Epithelial cell of esophagus (primary cell): ENCODE results near the gene ZNF655.
A peak's percentile ranks its signal among the peaks of the same experiment; 100 is the strongest.

Source experiments
- DNase-seq: peaks from one replicate; pipeline ENCODE4 v3.0.0; 2010; ENCODE audit warnings: low read depth
- H3K4me3 ChIP-seq: 2 replicates; pipeline ENCODE4 v1.5.1; 2011; ENCODE audit warnings: mild to moderate bottlenecking, low read length, control low read depth
- TF ChIP-seq, protein P1 (sequence below): IDR thresholded peaks from 2 replicates; pipeline ENCODE4 v1.5.1; 2011; ENCODE audit warnings: low read depth, mild to moderate bottlenecking, low read length, control low read depth, inconsistent platforms; ENCODE audit not compliant: insufficient read depth; ENCODE audit errors: missing control alignments

Gene ZNF655

GRCh38 chr7:99551767-99552463, 6.5 kb upstream of the ZNF655 start, which contains the start of gene FAM200A:
Gene FAM200A (minus strand): TSS chr7:99552114. CDS start chr7:99548407, 3,707 bp downstream.
- TF ChIP-seq, protein P1, sequence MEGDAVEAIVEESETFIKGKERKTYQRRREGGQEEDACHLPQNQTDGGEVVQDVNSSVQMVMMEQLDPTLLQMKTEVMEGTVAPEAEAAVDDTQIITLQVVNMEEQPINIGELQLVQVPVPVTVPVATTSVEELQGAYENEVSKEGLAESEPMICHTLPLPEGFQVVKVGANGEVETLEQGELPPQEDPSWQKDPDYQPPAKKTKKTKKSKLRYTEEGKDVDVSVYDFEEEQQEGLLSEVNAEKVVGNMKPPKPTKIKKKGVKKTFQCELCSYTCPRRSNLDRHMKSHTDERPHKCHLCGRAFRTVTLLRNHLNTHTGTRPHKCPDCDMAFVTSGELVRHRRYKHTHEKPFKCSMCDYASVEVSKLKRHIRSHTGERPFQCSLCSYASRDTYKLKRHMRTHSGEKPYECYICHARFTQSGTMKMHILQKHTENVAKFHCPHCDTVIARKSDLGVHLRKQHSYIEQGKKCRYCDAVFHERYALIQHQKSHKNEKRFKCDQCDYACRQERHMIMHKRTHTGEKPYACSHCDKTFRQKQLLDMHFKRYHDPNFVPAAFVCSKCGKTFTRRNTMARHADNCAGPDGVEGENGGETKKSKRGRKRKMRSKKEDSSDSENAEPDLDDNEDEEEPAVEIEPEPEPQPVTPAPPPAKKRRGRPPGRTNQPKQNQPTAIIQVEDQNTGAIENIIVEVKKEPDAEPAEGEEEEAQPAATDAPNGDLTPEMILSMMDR = no peak
- DNase-seq = peak; percentile 90
- peak within 1 kb of the TSS; percentile 98 for H3K4me3 ChIP-seq

DNA sequence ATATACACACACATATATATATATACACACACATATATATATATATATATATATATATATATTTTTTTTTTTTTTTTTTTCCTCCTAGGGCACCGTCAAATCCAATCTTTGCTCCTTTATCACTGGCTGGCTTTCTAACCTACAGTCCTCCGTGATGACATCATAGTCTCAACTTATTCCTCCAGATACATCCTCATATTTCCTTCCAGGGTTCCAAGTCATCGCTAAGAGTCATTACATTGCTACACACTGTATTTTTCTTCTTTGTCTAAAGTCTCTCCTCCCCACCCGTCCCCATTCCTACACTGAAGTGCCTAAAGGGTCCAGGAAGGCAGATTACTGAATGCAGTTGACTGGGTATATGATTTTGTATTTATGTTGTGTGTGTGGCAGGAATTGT, 5.4 kb upstream of the ZNF655 start:
- no peak overlapping the region for H3K4me3 ChIP-seq
- no peak for DNase-seq
- TF ChIP-seq, protein P1 = no peak

DNA sequence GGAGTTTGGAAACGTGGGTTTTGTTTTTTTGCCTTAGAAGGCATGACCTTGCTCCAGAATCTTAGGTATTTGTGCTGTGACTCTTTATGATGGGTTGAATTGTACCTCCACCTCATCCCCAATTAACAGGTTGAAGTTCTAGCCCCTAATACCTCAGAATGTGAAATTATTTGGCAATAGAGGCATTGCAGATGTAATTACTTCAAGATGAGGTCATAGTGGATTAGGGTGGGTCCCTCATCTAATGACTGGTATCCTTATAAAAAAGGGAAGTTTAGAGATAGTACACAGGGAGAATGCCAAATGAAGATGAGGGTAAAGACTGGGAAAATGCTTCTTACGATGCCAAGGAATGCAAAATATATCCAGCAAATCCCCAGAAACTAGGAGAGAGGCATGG, 3.5 kb upstream of the ZNF655 start:
- no peak overlapping the region for H3K4me3 ChIP-seq
- no peak for DNase-seq
- TF ChIP-seq, protein P1 = no peak

DNA sequence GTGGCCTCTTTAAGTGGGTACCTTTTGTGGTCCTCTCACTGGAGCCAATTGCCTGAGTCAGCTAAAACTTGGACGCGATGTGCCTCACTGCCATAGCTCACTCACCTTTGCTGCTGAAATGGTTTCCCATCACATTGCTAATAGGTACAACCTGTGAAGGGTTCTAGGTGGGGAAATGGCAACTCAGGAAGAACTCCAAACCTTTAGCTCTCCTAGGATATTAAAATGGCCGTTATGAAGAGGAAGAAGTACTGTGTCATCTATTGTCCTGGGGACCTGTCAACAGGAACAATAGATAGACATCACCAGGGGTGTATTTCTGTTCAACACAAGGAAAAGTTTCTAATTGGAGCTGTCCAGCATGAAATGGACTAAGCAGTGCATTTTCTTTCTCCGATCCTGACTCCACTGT, 1.2 kb upstream of the ZNF655 start:
- TF ChIP-seq, protein P1 = no peak
- H3K4me3 ChIP-seq = peak overlapping the region; percentile 73
- no peak for DNase-seq

DNA sequence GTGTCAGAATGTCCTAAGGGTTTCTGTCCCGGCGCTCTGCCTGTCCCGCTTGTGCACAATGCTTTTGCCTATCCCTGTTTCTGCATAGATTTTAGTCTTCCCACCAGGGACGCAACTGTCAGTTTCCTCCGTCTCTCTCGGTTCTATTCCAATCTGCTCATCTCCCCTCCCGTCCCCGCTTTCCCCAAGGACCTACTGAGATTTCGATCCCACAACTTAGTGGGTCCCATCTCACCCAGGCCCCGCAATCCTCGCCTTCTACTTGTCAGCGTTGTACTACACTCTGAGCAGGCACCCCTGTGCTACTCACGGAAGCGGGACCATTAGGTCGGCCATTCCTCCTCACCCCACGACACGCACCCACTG, 519 bp upstream of the ZNF655 start:
- peak; percentile 22 for DNase-seq
- TF ChIP-seq, protein P1 = no peak
- H3K4me3 ChIP-seq = peak overlapping the region; percentile 73

DNA sequence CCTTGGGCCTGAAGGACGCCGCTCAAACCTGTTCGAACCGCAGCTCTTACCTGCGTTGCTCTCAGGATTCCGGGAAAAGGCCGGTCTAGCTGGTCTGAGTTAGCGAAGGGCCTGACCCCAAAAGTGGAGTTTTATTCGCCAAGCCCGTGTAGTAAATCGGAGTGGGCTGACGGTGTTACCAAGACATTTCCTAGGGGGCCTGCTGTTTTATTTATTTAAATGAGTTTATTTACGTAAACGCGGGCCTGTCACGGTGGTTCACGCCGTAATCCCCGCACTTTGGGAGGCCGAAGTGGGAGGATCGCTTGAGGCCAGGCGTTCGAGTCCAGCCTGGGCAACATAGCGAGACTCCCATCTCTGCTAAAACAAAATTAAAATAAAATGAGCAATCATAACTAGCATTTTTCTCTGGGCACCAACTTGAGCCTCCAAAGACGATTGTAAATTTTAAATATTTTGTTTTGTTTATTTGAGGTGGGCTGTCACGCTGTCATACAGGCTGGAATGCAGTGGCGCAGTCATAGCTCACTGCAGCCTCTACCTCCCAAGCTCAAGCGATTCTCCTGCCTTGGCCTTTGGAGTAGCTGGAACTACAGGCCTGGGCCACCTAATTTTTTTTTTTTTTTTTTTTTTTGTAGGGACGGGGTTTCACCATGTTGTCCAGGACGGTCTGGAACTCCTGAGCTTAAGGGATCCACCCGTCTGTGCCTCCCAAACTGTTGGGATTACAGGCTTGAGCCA, 903 bp downstream of the ZNF655 start:
- TF ChIP-seq, protein P1 = no peak
- peak overlapping the region; percentile 73 for H3K4me3 ChIP-seq
- peak; percentile 46 for DNase-seq
